Measurements from ENCODE around the gene SMIM24. TPM values are rescaled to one million over a fixed set of nuclear protein-coding genes. Genes with fewer than 3 reads are reported as not detected.

SMIM24 gene
- total RNA-seq, 2 donors from 2014 or later: not detected

GRCh38 chr19:3443840-3444694, 36.3 kb downstream of the SMIM24 start:
- Mint-ChIP-seq H3K36me3 (ENCODE audit: low read depth) (no peaks in the 10 kb centered on the region), H3K4me1 (peaks cover 10% of the 10 kb centered on the region), H3K9me3 (no peaks in the 10 kb centered on the region), H3K27ac (peak overlapping the region; percentile 67), H3K4me3 (peak overlapping the region; percentile 3), H3K27me3 (ENCODE audit: insufficient read depth) (no peaks in the 10 kb centered on the region)
- H3K27me3 ChIP-seq (ENCODE audit: control insufficient read depth, insufficient read depth, low read length, poor library complexity, severe bottlenecking): no peaks in the 10 kb centered on the region
- no peak overlapping the region for H3K4me3 ChIP-seq (ENCODE audit: low read length)
- 35 to 39% methylated on average over 23 to 33 of the region's 33 CpGs for WGBS, 2 experiments (ENCODE audit: insufficient coverage in 1 of 2, insufficient read length in 1 of 2)
- H3K9ac ChIP-seq (ENCODE audit: extremely low read depth, low read length, poor library complexity, severe bottlenecking): no peak overlapping the region
- peak overlapping the region; percentile 96 for H3K27ac ChIP-seq (ENCODE audit: low read depth, low read length)
- no peak for TF ChIP-seq CTCF (conservative IDR thresholded peaks at IDR 0.05)
- peak; percentile 91 for DNase-seq
- H3K4me1 ChIP-seq (ENCODE audit: control insufficient read depth, insufficient read depth, low read length): no peaks in the 10 kb centered on the region
- no peaks in the 10 kb centered on the region for H3K36me3 ChIP-seq (ENCODE audit: control insufficient read depth, insufficient read depth, low read length)
- H3K9me3 ChIP-seq (ENCODE audit: control insufficient read depth, low read length): no peaks in the 10 kb centered on the region

- no peaks in the 10 kb centered on the region for H3K27me3 ChIP-seq (ENCODE audit: control insufficient read depth, insufficient read depth, low read length, poor library complexity, severe bottlenecking)
- no peak overlapping the region for H3K9ac ChIP-seq (ENCODE audit: extremely low read depth, low read length, poor library complexity, severe bottlenecking)
- H3K27me3 Mint-ChIP-seq (ENCODE audit: insufficient read depth): no peaks in the 10 kb centered on the region
- H3K4me3 ChIP-seq (ENCODE audit: low read length): no peak overlapping the region
- DNase-seq: no peak
- H3K36me3 Mint-ChIP-seq (ENCODE audit: low read depth): peaks cover 2% of the 10 kb centered on the region
- H3K9me3 Mint-ChIP-seq: no peaks in the 10 kb centered on the region
- no peaks in the 10 kb centered on the region for H3K4me1 ChIP-seq (ENCODE audit: control insufficient read depth, insufficient read depth, low read length)
- no peaks in the 10 kb centered on the region for H3K36me3 ChIP-seq (ENCODE audit: control insufficient read depth, insufficient read depth, low read length)
- TF ChIP-seq CTCF (conservative IDR thresholded peaks at IDR 0.05): no peak
- peaks cover 10% of the 10 kb centered on the region for H3K4me1 Mint-ChIP-seq
- H3K9me3 ChIP-seq (ENCODE audit: control insufficient read depth, low read length): no peaks in the 10 kb centered on the region
- H3K27ac ChIP-seq (ENCODE audit: low read depth, low read length): no peak overlapping the region
- H3K27ac Mint-ChIP-seq: no peak overlapping the region
- no peak overlapping the region for H3K4me3 Mint-ChIP-seq
- WGBS, 2 experiments (ENCODE audit: insufficient coverage in 1 of 2, insufficient read length in 1 of 2): 83 to 88% methylated on average over 12 to 15 of the region's 15 CpGs
Measured at GRCh38 chr19:3442487-3443071, 37.7 kb downstream of the SMIM24 start.

- no peak for TF ChIP-seq CTCF (conservative IDR thresholded peaks at IDR 0.05)
- H3K4me1 Mint-ChIP-seq: peaks cover 10% of the 10 kb centered on the region
- peaks cover 2% of the 10 kb centered on the region for H3K36me3 Mint-ChIP-seq (ENCODE audit: low read depth)
- DNase-seq: no peak
- H3K4me3 Mint-ChIP-seq: no peak overlapping the region
- Histone ChIP-seq H3K9ac (ENCODE audit: extremely low read depth, low read length, poor library complexity, severe bottlenecking) (no peak overlapping the region), H3K4me1 (ENCODE audit: control insufficient read depth, insufficient read depth, low read length) (no peaks in the 10 kb centered on the region), H3K9me3 (ENCODE audit: control insufficient read depth, low read length) (no peaks in the 10 kb centered on the region), H3K27ac (ENCODE audit: low read depth, low read length) (no peak overlapping the region), H3K27me3 (ENCODE audit: control insufficient read depth, insufficient read depth, low read length, poor library complexity, severe bottlenecking) (no peaks in the 10 kb centered on the region), H3K4me3 (ENCODE audit: low read length) (no peak overlapping the region), H3K36me3 (ENCODE audit: control insufficient read depth, insufficient read depth, low read length) (no peaks in the 10 kb centered on the region)
- 72 to 73% methylated on average over 7 to 14 of the region's 14 CpGs for WGBS, 2 experiments (ENCODE audit: insufficient coverage in 1 of 2, insufficient read length in 1 of 2)
- H3K27ac Mint-ChIP-seq: no peak overlapping the region
- no peaks in the 10 kb centered on the region for H3K9me3 Mint-ChIP-seq
- H3K27me3 Mint-ChIP-seq (ENCODE audit: insufficient read depth): no peaks in the 10 kb centered on the region
Measured at GRCh38 chr19:3441986-3442329, 38.4 kb downstream of the SMIM24 start.
